Stimulated activated CD8-positive, alpha-beta memory T cell treated with anti-CD3 and anti-CD28 coated beads, Interleukin-15, amount 100 ng/mL, for 1 hour (primary cell): ENCODE results near the gene OSBP2.
"Not testable (repeated sequence)": the region's sequence is repeated elsewhere in the genome, so short reads cannot be mapped to it uniquely, and the experiment has no call there.

ENCODE experiments used
- DNase-seq: peaks from one replicate; pipeline ENCODE4 v3.0.0-alpha.2; 2020; ENCODE audit warnings: low read depth

Gene OSBP2

DNA sequence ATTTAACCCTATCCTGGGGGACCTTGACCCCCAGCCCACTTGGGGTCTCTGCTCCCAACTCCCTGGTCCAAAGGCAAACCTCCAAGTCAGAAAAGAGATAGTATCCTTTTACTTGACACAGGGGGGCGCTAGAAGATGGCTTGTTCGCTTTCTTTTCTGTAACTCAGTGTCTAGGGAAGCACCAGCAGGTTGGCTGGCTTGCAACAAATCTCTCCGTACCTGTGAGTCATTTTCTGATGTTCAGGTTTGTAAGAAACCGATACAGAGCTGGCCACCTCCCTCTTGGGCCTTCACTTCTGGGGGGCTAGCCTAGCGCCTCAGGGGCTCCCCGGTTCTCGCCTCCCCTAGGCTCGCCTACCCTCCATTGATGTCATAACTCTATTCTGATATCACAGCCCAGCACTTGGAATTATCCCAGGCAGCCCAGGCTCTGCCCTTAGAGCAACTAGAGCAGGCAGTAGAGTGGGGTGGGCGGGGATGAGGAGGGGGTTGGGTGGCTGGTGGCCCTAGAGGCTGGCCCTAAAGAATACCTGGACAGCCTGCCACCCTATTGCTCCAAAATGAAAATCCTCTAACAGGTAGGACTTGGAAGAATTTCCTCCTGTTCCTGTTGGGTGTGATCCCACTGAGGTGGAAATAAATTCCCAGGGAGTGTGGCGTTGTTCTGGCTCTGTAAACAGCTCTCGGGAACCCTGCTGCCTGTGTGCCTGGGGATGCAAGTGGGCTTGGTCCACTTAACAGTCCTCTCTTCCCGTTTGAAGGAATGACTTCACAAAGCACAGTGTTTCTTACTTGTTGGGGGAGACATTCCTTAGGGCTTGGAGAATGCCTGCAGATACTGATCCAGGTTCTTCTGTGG, 69.4 kb downstream of the OSBP2 start:
- DNase-seq = no peak

- no peak for DNase-seq
Observed at GRCh38 chr22:30767661-30768060, 73.0 kb downstream of the OSBP2 start.

DNA sequence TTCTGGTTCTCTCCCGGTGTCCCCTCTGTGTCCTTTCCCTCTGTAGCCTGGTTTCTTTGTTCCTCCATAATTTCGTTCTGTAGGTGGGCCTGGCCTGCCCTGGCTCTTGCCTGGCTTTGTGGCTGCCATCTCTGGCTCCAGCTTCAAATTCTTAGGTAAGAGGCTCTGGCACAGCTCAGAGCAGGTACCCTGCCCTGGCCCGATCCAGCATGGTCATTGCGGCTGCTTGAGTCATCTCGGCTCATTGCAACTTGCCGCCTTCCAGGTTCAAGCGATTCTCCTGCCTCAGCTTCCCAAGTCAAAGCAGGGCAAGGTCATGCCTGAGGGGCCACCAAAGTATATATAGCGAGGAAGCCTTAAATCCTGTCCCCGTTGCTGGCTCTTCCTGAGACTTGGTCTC, 76.0 kb downstream of the OSBP2 start:
- no peak for DNase-seq

- no peak for DNase-seq
Observed at GRCh38 chr22:30773919-30774318, 79.2 kb downstream of the OSBP2 start.

- no peak for DNase-seq
Observed at GRCh38 chr22:30774566-30774965, 79.9 kb downstream of the OSBP2 start.

DNA sequence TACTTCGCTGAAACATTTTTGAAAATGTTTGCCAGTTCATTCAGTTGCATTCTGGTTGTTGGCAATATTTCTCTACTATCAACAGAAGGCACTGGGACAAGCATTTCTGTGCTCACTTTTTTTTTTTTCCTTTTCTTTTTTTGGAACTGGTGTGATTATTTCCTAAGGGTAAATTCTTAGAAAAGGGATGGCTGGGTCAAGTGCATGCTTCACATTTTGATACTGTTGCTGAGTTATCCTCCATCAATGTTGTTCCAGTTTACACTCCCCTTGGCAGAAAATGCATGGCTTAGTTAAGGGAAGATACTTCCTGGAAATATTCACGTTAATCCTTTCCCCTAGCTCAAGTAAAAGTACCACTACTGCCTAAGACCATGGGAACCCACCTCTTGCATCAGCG, 81.8 kb downstream of the OSBP2 start:
- no peak for DNase-seq

GRCh38 chr22:30777146-30777545, 82.5 kb downstream of the OSBP2 start:
- DNase-seq = not testable (repeated sequence)

DNA sequence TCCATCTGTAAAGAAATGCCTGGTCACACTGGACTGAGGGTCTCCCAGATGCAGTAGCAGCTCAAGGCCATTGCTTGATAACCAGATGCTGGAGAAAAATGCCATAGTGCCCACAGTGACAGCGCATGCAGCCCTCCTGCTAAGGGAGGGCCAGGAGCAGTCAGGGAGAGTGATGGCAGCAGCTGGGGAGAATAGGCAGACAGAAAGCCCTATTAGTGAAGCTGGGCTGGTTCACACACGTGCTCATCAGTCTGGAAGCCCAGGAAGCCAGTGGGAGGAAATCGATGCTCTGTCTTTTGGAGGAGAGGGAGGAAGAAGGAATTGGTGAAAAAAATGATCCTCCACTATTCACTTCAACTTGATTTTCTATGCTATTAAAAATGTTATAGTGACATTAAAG, 82.9 kb downstream of the OSBP2 start:
- no peak for DNase-seq

DNA sequence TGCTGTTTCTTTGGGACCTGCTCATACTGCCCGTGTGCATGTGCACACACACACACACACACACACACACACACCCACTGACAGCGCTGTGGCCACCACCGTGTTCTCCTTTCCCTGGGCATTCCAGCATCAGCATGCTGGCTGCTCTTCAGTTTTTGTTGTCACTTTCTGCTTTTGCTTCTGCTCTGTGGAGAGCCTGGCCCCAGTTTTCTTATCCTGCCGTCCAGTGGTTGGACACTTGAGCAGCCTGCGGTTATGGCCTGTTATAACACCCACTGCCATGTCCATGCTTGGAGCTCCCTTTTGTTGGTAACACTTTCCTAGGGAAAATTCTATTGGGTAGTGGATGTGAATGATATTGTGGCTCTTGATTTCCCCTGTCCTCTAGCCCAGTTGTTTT, 83.6 kb downstream of the OSBP2 start:
- DNase-seq = no peak

GRCh38 chr22:30780026-30780425, 85.4 kb downstream of the OSBP2 start:
- no peak for DNase-seq

DNA sequence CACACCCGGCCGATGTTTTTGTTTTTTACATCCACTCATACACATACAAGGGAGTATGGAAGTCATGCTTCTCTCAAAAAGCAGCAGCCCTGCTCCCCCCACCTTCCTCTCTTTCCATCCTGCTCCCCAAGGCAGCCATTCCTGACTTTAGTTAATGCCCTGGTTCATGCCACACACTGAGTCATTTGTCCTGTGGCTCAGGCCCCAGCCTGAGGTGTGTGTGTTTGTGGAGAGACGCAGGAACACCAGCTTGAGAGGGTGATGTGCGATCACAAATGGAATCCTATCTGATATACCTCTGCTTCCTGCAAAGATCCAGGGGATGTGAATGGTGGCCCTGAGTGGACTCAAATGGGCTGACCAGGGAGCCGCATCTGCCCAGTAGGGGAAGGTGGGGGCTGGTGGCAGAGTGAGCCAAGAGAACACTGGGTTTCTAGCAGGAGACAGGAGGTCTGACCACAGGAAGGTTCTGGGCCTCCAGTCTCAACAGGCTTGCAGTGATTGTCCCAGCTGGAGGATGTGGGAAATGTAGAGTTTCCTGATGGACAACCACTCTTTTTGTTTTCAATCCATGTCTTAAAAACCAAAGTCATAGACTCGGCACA, 86.7 kb downstream of the OSBP2 start:
- no peak for DNase-seq

DNA sequence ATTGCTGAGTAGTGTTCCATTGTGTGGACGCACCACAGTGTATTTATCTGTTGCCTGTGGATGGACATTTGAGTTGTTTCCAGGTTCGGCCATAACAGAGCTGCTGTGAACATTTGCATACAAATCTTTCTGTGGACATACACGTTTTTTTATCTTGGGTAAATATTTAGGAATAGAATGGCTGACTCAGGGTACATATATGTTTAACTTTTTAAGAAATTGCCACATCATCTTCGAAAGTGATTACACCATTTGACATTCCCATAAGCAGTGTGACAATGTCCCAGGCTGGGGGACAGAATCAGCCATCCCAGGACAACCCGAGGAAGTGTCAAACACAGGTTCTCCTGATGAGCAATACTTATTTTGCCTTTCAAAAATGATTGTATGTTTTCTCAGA, 87.9 kb downstream of the OSBP2 start:
- DNase-seq = no peak

GRCh38 chr22:30783021-30783420, 88.3 kb downstream of the OSBP2 start:
- DNase-seq = no peak

DNA sequence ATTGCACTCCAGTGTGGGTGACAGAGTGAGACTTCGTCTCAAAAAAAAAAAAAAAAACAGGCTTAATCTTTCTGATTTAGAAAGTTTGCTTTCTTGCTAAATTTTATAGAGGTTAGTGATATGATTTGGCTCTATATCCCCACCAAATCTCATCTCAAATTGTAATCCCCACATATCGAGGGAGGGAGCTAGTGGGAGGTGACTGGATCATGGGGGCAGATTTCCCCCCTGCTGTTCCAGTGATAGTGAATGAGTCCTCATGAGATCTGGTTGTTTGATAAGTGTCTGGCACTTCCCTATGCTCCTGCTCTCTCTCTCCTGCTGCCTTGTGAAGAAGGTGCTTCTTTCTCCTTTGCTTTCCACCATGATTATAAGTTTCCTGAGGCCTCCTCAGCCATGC, 90.9 kb downstream of the OSBP2 start:
- no peak for DNase-seq

- no peak for DNase-seq
Observed at GRCh38 chr22:30790366-30790765, 95.7 kb downstream of the OSBP2 start.

DNA sequence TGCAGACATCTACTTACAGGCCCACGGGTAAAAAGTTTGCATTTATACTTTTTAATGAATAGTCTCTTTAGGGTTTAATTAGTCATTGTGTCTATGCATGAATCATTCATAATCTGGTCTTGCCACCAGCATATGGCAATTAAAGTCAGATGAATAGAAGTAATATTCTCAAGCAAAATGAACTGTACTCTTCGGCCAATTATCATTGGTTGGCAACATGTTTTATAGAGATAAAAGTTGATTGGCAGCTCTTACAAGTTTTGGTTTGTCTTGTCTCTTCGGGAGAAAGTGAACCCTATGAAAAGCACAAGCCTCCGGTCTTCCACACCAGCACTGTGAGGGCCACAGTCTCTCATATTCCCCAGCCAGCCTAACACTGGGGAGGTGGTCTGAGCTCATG, 97.8 kb downstream of the OSBP2 start:
- no peak for DNase-seq

DNA sequence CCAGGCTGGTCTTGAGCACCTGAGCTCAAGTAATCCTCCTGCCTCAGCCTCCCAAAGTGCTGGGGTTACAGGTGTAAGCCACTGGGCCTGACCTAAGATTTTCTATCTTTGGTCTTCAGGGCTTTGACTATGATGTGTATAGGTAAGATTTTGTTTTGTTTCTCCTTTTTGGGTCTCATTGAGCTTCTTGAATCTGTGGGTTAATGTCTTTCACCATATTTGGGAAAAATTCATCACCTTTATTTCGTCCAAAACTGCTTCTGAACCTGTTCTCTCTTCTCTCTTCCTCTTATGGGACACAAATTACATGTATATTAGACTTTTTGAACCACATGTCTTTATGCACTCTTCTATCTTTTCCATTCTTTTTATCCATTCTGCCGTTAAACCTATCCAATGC, 100.4 kb downstream of the OSBP2 start:
- no peak for DNase-seq

DNA sequence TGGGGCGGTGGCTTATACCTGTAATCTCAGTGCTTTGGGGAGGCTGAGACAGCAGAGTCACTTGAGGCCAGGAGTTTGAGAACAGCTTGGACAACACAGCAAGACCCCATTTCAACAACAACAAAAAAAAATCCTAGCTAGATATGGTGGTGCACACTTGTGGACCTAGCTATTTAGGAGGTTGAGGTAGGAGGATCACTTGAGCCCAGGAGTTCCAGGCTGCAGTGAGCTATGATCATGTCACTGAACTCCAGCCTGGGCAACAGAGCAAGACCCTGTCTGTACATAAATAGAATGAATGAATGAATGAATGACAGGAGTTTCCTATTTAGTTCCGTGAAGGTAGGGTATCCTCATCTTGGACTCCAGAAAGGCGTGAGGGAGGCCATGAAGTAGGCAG, 107.0 kb downstream of the OSBP2 start:
- no peak for DNase-seq

DNA sequence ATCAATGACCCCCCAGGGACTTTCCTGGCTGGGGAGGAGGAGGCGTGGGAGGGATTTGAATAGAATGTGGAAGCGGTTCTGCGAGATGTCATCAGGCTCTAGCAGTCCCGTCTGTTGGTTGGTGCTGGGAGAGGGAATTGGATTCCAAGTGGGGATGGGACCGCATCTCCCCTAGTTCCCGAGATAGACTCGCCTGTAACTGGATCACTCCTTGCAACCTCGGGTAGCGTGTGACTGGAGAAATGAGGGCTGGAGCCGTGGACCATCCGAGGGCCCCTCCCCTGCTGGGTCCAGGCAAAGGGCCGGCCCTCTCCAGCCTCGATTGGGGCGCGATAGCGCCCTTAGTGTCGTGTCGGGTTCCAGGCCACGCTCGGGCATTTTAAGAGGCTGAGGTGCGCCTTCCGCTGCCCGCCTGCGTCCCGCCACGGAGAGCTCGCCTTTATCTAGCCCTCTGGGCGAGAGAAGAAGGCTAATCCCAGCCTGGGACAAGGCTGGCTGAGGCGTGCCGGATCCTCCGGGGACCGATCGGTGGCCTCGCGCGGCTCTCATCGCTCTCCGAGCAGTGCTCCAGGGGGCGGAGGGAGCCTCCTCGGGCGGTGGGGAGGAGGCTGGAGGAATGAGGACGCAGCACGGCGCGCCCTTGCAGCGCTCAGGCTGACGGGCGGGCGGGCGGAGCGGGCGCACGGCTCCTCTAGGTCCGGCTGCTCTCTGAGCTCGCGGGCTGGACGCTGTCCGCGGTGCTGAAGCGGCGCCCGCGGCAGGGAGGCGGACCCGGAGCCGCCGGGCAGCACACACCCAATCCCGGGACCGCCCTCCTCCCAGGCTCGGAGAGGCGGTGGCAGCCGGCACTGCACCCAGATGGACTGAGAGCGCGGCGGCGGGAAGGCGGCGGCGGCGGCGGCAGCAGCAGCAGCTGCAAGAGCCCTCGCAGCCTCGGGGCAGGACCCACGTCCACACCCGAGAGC, 107.8 kb downstream of the OSBP2 start:
- DNase-seq = peak; percentile 4

GRCh38 chr22:30803679-30804078, 109.0 kb downstream of the OSBP2 start:
- DNase-seq = no peak

GRCh38 chr22:30804626-30805025, 110.0 kb downstream of the OSBP2 start:
- no peak for DNase-seq

DNA sequence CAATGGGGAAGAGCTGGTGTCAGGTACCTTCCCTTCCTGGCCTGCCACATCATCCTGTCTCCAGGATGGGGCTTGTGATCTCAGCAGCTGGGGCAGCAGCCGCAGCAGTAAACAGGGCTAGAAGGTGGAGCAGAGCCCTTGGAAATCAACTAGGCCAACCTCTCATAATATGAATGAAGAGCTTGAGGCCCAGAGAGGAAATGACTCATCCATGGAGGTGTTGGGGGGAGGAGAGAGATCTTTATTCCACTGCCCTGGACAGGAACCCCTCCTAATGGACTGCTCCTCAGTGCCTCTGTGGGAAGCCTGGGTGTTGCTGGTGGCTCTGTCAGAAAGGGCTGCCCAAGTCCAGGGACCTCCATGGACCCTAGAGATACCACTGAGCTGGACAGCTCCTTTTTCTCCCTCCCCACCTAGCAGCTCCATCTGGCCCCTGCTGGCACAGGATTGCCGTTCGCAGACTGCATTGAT, 111.8 kb downstream of the OSBP2 start:
- no peak for DNase-seq

DNA sequence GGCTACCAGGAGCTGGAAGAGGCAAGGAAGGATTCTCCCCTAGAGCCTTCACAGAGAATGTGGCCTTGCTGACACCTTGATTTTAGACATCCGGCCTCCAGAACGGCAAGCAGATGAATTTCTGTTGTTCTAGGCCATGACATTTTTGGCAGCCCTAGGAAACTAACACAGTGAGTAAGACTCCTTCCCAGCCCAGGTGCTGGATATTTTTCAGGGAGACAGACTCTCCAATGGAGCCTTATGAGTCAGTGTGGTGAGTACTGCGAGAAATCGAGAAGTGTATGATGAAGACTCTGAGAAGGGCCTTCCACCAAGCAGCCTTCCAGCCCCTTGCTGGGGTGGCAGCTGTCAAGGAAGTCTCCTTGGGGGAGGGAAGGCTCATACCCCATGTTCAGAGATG, 114.4 kb downstream of the OSBP2 start:
- no peak for DNase-seq
